Ishikawa (cell line): ENCODE data around the gene PTRHD1.

Source experiments
- EGR1 ChIP-seq: IDR thresholded peaks from 2 replicates; pipeline ENCODE4 v1.6.1; 2012
- EP300 ChIP-seq: IDR thresholded peaks from 2 replicates; pipeline ENCODE4 v1.6.1; 2012; ENCODE audit warnings: borderline replicate concordance
- TEAD4 ChIP-seq: IDR thresholded peaks from 2 replicates; pipeline ENCODE4 v1.6.1; 2012
- TF ChIP-seq, protein P1 (sequence below): IDR thresholded peaks from 2 replicates; pipeline ENCODE4 v1.6.1; 2012; ENCODE audit warnings: low read depth, mild to moderate bottlenecking

- TF ChIP-seq, protein P1, sequence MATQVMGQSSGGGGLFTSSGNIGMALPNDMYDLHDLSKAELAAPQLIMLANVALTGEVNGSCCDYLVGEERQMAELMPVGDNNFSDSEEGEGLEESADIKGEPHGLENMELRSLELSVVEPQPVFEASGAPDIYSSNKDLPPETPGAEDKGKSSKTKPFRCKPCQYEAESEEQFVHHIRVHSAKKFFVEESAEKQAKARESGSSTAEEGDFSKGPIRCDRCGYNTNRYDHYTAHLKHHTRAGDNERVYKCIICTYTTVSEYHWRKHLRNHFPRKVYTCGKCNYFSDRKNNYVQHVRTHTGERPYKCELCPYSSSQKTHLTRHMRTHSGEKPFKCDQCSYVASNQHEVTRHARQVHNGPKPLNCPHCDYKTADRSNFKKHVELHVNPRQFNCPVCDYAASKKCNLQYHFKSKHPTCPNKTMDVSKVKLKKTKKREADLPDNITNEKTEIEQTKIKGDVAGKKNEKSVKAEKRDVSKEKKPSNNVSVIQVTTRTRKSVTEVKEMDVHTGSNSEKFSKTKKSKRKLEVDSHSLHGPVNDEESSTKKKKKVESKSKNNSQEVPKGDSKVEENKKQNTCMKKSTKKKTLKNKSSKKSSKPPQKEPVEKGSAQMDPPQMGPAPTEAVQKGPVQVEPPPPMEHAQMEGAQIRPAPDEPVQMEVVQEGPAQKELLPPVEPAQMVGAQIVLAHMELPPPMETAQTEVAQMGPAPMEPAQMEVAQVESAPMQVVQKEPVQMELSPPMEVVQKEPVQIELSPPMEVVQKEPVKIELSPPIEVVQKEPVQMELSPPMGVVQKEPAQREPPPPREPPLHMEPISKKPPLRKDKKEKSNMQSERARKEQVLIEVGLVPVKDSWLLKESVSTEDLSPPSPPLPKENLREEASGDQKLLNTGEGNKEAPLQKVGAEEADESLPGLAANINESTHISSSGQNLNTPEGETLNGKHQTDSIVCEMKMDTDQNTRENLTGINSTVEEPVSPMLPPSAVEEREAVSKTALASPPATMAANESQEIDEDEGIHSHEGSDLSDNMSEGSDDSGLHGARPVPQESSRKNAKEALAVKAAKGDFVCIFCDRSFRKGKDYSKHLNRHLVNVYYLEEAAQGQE, result no peak
- TF ChIP-seq EP300 (no peak), EGR1 (no peak), TEAD4 (no peak)
Observed at GRCh38 chr2:24763843-24764242, 29.3 kb downstream of the PTRHD1 start.
